ENCODE data around the gene OPA3. TPM values are rescaled to one million over a fixed set of nuclear protein-coding genes. Genes with fewer than 3 reads are reported as not detected.

The OPA3 gene
- total RNA-seq, 1 experiment from 2014 or later = 15.2 TPM

DNA sequence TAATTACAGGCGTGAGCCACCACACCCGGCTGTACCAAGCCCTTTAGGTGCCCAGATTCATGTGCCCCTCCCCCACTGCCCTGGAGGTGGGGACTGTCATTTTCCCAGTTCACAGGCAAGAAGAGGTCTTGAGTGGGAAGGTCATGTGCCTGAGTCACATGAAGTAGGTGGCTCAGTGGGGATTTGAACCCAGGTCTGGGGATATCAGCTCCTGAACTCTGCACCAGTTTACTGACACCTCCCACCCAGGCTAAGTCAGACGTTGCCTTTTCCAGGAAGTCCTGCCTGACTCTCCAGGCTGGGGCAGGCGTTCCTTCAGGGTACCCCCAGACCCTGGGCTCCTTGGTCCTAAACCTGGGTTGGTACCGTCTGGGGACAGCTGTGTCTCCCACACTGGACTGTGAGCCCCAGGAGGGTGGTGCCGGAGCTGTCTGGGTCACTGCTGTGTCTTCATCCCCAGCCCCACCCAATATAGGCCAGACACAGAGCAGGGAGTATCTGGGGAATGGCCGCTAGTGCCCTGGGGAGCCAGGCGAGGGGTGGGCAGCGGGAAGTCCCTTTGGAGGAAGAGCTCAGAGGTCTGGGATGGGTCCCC, 68.7 kb downstream of the OPA3 start:
- H3K27ac ChIP-seq = no peak overlapping the region

GRCh38 chr19:45515081-45515624, 69.4 kb downstream of the OPA3 start:
- no peaks in the 10 kb centered on the region for H3K9me2 ChIP-seq (ENCODE audit: insufficient read depth)
- peaks cover 57% of the 10 kb centered on the region for H3F3A ChIP-seq (ENCODE audit: insufficient read depth, low read depth)
- no peaks in the 10 kb centered on the region for H3K9me3 ChIP-seq (ENCODE audit: insufficient read depth, low read depth)
- BruUV-seq (replicated peaks) = no TSS peak
- H3K27me3 ChIP-seq (ENCODE audit: insufficient read depth, low read depth) = no peaks in the 10 kb centered on the region
- H3K27ac ChIP-seq = no peak overlapping the region
- H3K4me2 ChIP-seq = peak overlapping the region; percentile 49; the same call in 1 of the 2 replicates
- no peak for DNase-seq
- H3K4me1 ChIP-seq (replicated peaks; ENCODE audit: insufficient read depth) = peaks cover 38% of the 10 kb centered on the region
- no peak for TF ChIP-seq CTCF (conservative IDR thresholded peaks at IDR 0.05)
- TF ChIP-seq EZH2 (IDR thresholded peaks at IDR 0.05; ENCODE audit: low read depth) = no peak
- ChIA-PET CTCF (no interaction called here), POLR2A (ENCODE audit: unreplicated experiment) (interaction anchor here (0.5 kb wide), 1 partner anchor 154 kb away, joined by 3 read pairs; no protein-coding TSS in a partner anchor)
- H4K20me1 ChIP-seq (ENCODE audit: insufficient read depth) = peaks cover 66% of the 10 kb centered on the region
- intact Hi-C loops (cut with micrococcal nuclease; ENCODE audit: unreplicated experiment) = no loop called here
- peaks cover 6% of the 10 kb centered on the region for H3K36me3 ChIP-seq (ENCODE audit: low read depth)
- no peak overlapping the region for H3K4me3 ChIP-seq
- H3K79me2 ChIP-seq (ENCODE audit: low read depth) = peaks cover 60% of the 10 kb centered on the region
- H2AFZ ChIP-seq = no peak overlapping the region

More for the DNA sequence above, 68.7 kb downstream of the OPA3 start:
- no peaks in the 10 kb centered on the region for H3K9me3 ChIP-seq (ENCODE audit: insufficient read depth, low read depth)
- H2AFZ ChIP-seq = no peak overlapping the region
- no peak for DNase-seq
- H3K4me3 ChIP-seq = no peak overlapping the region
- peaks cover 63% of the 10 kb centered on the region for H3F3A ChIP-seq (ENCODE audit: insufficient read depth, low read depth)
- H3K4me1 ChIP-seq (replicated peaks; ENCODE audit: insufficient read depth) = peaks cover 43% of the 10 kb centered on the region
- no peaks in the 10 kb centered on the region for H3K9me2 ChIP-seq (ENCODE audit: insufficient read depth)
- BruUV-seq (replicated peaks) = no TSS peak
- no peak overlapping the region for H3K4me2 ChIP-seq
- H3K27me3 ChIP-seq (ENCODE audit: insufficient read depth, low read depth) = no peaks in the 10 kb centered on the region
- TF ChIP-seq CTCF (conservative IDR thresholded peaks at IDR 0.05) (no peak), EZH2 (IDR thresholded peaks at IDR 0.05; ENCODE audit: low read depth) (no peak)
- intact Hi-C loops (cut with micrococcal nuclease; ENCODE audit: unreplicated experiment) = no loop called here
- H3K79me2 ChIP-seq (ENCODE audit: low read depth) = peaks cover 52% of the 10 kb centered on the region
- ChIA-PET POLR2A (ENCODE audit: unreplicated experiment) (interaction anchor here (0.5 kb wide), 1 partner anchor 153 kb away, joined by 3 read pairs; no protein-coding TSS in a partner anchor), CTCF (no interaction called here)
- H3K36me3 ChIP-seq (ENCODE audit: low read depth) = peaks cover 10% of the 10 kb centered on the region
- H4K20me1 ChIP-seq (ENCODE audit: insufficient read depth) = peaks cover 58% of the 10 kb centered on the region

- H4K20me1 ChIP-seq (ENCODE audit: insufficient read depth) = peaks cover 72% of the 10 kb centered on the region
- CTCF ChIA-PET = no interaction called here
- H3K27ac ChIP-seq = no peak overlapping the region
- H3K36me3 ChIP-seq (ENCODE audit: low read depth) = peaks cover 4% of the 10 kb centered on the region; the same call in 1 of the 2 replicates
- DNase-seq = peak; percentile 84 to 87
- peaks cover 43% of the 10 kb centered on the region for H3K4me1 ChIP-seq (replicated peaks; ENCODE audit: insufficient read depth)
- peaks cover 66% of the 10 kb centered on the region for H3K79me2 ChIP-seq (ENCODE audit: low read depth)
- H3K27me3 ChIP-seq (ENCODE audit: insufficient read depth, low read depth) = no peaks in the 10 kb centered on the region
- no peak overlapping the region for H3K4me3 ChIP-seq
- H3K9me2 ChIP-seq (ENCODE audit: insufficient read depth) = no peaks in the 10 kb centered on the region
- H3K4me2 ChIP-seq = peak overlapping the region; percentile 49
- no TSS peak for BruUV-seq (replicated peaks)
- POLR2A ChIA-PET (ENCODE audit: unreplicated experiment) = no interaction called here
- TF ChIP-seq CTCF (conservative IDR thresholded peaks at IDR 0.05) (no peak), EZH2 (IDR thresholded peaks at IDR 0.05; ENCODE audit: low read depth) (no peak)
- H3F3A ChIP-seq (ENCODE audit: insufficient read depth, low read depth) = peaks cover 59% of the 10 kb centered on the region
- intact Hi-C loops (cut with micrococcal nuclease; ENCODE audit: unreplicated experiment) = no loop called here
- no peak overlapping the region for H2AFZ ChIP-seq
- no peaks in the 10 kb centered on the region for H3K9me3 ChIP-seq (ENCODE audit: insufficient read depth, low read depth)
Observed at GRCh38 chr19:45514376-45515051, 70.1 kb downstream of the OPA3 start.

Data from PC-9 (cell line).